SK-N-MC (cell line): ENCODE results near the gene TMEM255B.

ENCODE experiments used
- EZH2 ChIP-seq: fragments of 200-600 bp; sonication (generic); IDR thresholded peaks from one replicate; pipeline ENCODE4 v1.6.1; 2017; ENCODE audit warnings: antibody characterized with exemption
- POLR2AphosphoS5 ChIP-seq: IDR thresholded peaks from 2 replicates; pipeline ENCODE4 v1.6.1; 2012; ENCODE audit warnings: mild to moderate bottlenecking, low read depth, low read length, borderline replicate concordance

GRCh38 chr13:113857531-113858195 lies 98.6 kb downstream of the TMEM255B start:
- TF ChIP-seq POLR2AphosphoS5 (no peak), EZH2 (no peak)
